IPS-15b (cell line): ENCODE measurements around the gene PLD2.

Source experiments
- H3K27me3 ChIP-seq: one replicate; pipeline ENCODE4 v1.6.1; 2013; ENCODE audit warnings: low read length; ENCODE audit not compliant: control insufficient read depth, insufficient read depth
- H3K36me3 ChIP-seq: one replicate; pipeline ENCODE4 v1.6.1; 2013; ENCODE audit warnings: low read length; ENCODE audit not compliant: control insufficient read depth, insufficient read depth
- H3K4me1 ChIP-seq: one replicate; pipeline ENCODE4 v1.6.1; 2013; ENCODE audit warnings: mild to moderate bottlenecking, low read length; ENCODE audit not compliant: control insufficient read depth, insufficient read depth
- H3K4me3 ChIP-seq: one replicate; pipeline ENCODE4 v1.5.1; 2013; ENCODE audit warnings: low read depth, low read length
- H3K9ac ChIP-seq: one replicate; pipeline ENCODE4 v1.6.1; 2013; ENCODE audit warnings: low read depth, mild to moderate bottlenecking, low read length
- H3K9me3 ChIP-seq: one replicate; pipeline ENCODE4 v1.6.1; 2013; ENCODE audit warnings: mild to moderate bottlenecking, low read length; ENCODE audit not compliant: control insufficient read depth, insufficient read depth

Gene PLD2

GRCh38 chr17:4839221-4839620, 32.3 kb downstream of the PLD2 start:
- no peak overlapping the region for H3K9ac ChIP-seq
- H3K9me3 ChIP-seq = no peaks in the 10 kb centered on the region
- H3K27me3 ChIP-seq = no peaks in the 10 kb centered on the region
- H3K4me3 ChIP-seq = no peak overlapping the region
- H3K36me3 ChIP-seq = no peaks in the 10 kb centered on the region
- peaks cover 9% of the 10 kb centered on the region for H3K4me1 ChIP-seq

GRCh38 chr17:4839965-4840892, 33.3 kb downstream of the PLD2 start:
- no peaks in the 10 kb centered on the region for H3K36me3 ChIP-seq
- H3K4me1 ChIP-seq = peaks cover 7% of the 10 kb centered on the region
- H3K9me3 ChIP-seq = no peaks in the 10 kb centered on the region
- H3K4me3 ChIP-seq = no peak overlapping the region
- H3K27me3 ChIP-seq = no peaks in the 10 kb centered on the region
- no peak overlapping the region for H3K9ac ChIP-seq

GRCh38 chr17:4840893-4841242, 33.9 kb downstream of the PLD2 start:
- no peaks in the 10 kb centered on the region for H3K9me3 ChIP-seq
- H3K4me3 ChIP-seq = no peak overlapping the region
- peaks cover 5% of the 10 kb centered on the region for H3K4me1 ChIP-seq
- H3K36me3 ChIP-seq = no peaks in the 10 kb centered on the region
- H3K27me3 ChIP-seq = no peaks in the 10 kb centered on the region
- no peak overlapping the region for H3K9ac ChIP-seq

DNA sequence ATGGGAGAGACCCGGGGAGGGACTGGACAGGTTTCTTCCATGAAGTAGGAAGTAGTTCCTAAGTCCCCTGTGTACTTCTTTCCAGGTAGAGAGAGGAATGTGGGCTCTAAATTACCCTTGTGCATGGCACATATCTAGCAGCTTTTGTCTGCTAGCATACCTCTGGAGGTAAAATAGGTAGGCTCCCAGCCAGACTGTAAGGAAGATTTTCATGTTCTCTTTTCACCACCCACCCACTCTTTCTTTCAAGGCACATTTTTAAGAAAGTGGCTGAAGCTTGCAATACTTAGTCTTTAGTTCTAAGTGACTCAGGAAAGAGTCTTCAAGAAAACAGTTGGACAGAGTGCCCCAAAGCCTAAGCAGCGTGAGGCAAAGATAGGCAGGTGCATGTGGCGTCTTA, 35.4 kb downstream of the PLD2 start:
- Histone ChIP-seq H3K4me3 (no peak overlapping the region), H3K27me3 (no peaks in the 10 kb centered on the region), H3K9me3 (no peaks in the 10 kb centered on the region), H3K9ac (no peak overlapping the region), H3K4me1 (peaks cover 5% of the 10 kb centered on the region), H3K36me3 (no peaks in the 10 kb centered on the region)

GRCh38 chr17:4843321-4844000, 36.5 kb downstream of the PLD2 start:
- Histone ChIP-seq H3K27me3 (no peaks in the 10 kb centered on the region), H3K9me3 (no peaks in the 10 kb centered on the region), H3K4me3 (no peak overlapping the region), H3K36me3 (no peaks in the 10 kb centered on the region), H3K9ac (no peak overlapping the region), H3K4me1 (peaks cover 2% of the 10 kb centered on the region)

GRCh38 chr17:4845118-4845517, 38.2 kb downstream of the PLD2 start:
- Histone ChIP-seq H3K4me3 (no peak overlapping the region), H3K36me3 (no peaks in the 10 kb centered on the region), H3K4me1 (peaks cover 8% of the 10 kb centered on the region), H3K9ac (no peak overlapping the region), H3K9me3 (no peaks in the 10 kb centered on the region), H3K27me3 (no peaks in the 10 kb centered on the region)

- H3K9me3 ChIP-seq = no peaks in the 10 kb centered on the region
- no peak overlapping the region for H3K9ac ChIP-seq
- H3K4me1 ChIP-seq = peaks cover 6% of the 10 kb centered on the region
Observed at GRCh38 chr17:4846635-4847390, 39.9 kb downstream of the PLD2 start.

GRCh38 chr17:4849011-4849536, 42.1 kb downstream of the PLD2 start:
- H3K4me1 ChIP-seq = peaks cover 13% of the 10 kb centered on the region
- no peaks in the 10 kb centered on the region for H3K9me3 ChIP-seq
- no peaks in the 10 kb centered on the region for H3K27me3 ChIP-seq
- H3K4me3 ChIP-seq = no peak overlapping the region
- H3K9ac ChIP-seq = no peak overlapping the region
- peaks cover under 1% of the 10 kb centered on the region for H3K36me3 ChIP-seq

More at GRCh38 chr17:4846635-4847390, 39.9 kb downstream of the PLD2 start:
- Histone ChIP-seq H3K36me3 (no peaks in the 10 kb centered on the region), H3K27me3 (no peaks in the 10 kb centered on the region), H3K4me3 (no peak overlapping the region)

GRCh38 chr17:4850246-4850645, 43.3 kb downstream of the PLD2 start:
- Histone ChIP-seq H3K27me3 (no peaks in the 10 kb centered on the region), H3K36me3 (peaks cover 7% of the 10 kb centered on the region), H3K4me1 (peaks cover 19% of the 10 kb centered on the region), H3K9ac (no peak overlapping the region), H3K4me3 (no peak overlapping the region), H3K9me3 (no peaks in the 10 kb centered on the region)

DNA sequence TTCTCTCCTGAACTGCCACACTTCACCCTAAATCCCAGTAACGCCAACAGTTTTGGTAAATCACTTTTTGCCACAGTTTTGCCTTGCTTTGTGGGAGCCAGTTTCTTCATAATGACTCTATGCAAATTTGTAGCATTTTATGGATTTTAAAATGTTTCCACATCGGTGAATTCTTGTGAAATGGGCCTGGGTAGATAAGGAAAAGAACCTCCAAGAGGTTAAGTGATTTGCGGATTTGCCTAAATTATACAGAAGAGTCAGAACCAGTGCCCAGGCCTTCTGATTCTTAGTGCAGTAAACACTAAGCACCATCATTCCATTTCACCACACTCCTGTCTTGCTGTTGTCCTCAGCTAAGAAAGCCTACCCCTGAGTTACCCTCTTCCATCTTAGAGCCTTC, 44.1 kb downstream of the PLD2 start:
- Histone ChIP-seq H3K27me3 (no peaks in the 10 kb centered on the region), H3K4me3 (no peak overlapping the region), H3K9me3 (no peaks in the 10 kb centered on the region), H3K9ac (no peak overlapping the region), H3K4me1 (peaks cover 19% of the 10 kb centered on the region), H3K36me3 (peaks cover 7% of the 10 kb centered on the region)

DNA sequence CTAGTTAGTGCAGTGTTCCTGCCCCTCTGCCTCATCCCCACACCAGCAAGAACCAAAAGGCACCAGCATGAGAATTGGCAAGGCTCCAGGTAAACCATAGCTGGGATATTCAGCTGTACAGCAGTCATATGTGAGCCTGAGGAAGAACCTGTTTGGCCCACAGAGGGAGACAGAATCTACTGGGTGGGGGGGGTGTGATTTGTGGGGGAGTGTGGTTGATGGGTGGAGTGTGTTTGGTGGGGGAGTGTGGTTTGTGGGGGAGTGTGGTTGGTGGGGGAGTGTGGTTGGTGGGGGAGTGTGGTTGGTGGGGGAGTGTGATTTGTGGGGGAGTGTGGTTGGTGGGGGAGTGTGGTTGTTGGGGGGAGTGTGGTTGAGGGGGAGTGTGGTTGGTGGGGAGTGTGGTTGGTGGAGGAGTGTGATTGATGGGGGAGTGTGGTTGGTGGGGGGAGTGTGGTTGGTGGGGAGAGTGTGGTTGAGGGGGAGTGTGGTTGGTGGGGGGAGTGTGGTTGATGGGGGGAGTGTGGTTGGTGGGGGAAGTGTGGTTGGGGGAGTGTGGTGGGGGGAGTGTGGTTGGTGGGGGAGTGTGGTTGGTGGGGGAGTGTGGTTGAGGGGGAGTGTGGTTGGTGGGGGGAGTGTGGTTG, 45.7 kb downstream of the PLD2 start:
- H3K4me3 ChIP-seq = no peak overlapping the region
- H3K9me3 ChIP-seq = no peaks in the 10 kb centered on the region
- H3K9ac ChIP-seq = no peak overlapping the region
- H3K4me1 ChIP-seq = peaks cover 22% of the 10 kb centered on the region
- peaks cover 7% of the 10 kb centered on the region for H3K36me3 ChIP-seq
- H3K27me3 ChIP-seq = no peaks in the 10 kb centered on the region
